Measurements from ENCODE around the gene DSG4. TPM values are rescaled to one million over a fixed set of nuclear protein-coding genes. Genes with fewer than 3 reads are reported as not detected.

Gene DSG4
- total and polyA plus RNA-seq, 9 of the 15 experiments (the other 6 are each of a cell fraction or from before 2014, with no cell fraction given), result not detected

DNA sequence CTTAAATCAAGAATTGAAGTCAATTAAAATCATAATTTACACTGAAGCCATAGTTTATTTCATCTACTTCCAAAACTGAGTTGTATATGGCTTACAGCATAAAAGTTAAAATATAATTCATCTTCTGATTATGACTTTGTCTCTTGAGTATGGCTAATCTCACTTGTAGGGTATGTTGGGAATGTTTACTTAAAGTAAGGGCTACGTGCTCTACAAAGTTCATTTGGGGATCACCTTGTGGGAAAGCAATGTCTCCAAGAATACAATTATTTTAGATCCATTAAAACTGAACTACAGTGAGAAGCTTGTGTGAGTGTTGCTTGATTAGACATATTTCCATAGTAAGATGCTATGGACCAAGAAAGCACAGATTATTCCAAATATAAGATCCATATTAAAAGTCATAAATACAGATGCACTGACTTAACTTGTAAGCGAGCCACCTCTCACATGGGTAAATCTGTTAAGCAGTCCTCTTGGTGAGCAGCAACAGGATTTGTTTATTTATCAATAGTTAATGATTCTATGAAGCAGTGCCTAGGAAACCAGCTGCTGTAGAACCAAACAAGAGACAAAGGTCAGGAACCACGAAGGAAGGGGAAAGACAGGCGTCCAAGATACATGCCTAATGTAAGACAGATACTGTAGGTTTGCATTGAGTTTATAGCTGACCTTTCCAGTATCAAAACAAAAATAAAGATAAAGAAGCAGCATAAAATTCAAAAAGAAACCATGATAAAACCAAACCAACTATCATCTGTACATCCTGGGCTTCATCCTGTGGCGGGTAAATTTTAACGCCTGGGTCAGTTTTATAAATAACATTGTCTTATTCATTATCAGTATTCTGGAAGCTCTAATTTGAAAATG lies 24.8 kb downstream of the DSG4 start:
- H3K27me3 ChIP-seq (ENCODE audit: control insufficient read depth in 2 of 2, insufficient read depth in 2 of 2, low read length in 2 of 2), result no peaks in the 10 kb centered on the region
- no peaks in the 10 kb centered on the region for H3K9me3 ChIP-seq (replicated peaks; ENCODE audit: control insufficient read depth, insufficient read depth, low read depth, low read length)
- in situ Hi-C loops (cut with MboI) (no loop called here), intact Hi-C loops (cut with micrococcal nuclease) (no loop called here)
- FAIRE-seq (no peak), ATAC-seq (no peak), DNase-seq (ENCODE audit: extremely low read depth in 1 of 4, low spot score in 3 of 4) (no peak)
- no peaks in the 10 kb centered on the region for H3K36me3 ChIP-seq (ENCODE audit: control insufficient read depth, insufficient read depth, low read length)
- H4K20me1 ChIP-seq (replicated peaks; ENCODE audit: control insufficient read depth, insufficient read depth, low read length), result no peaks in the 10 kb centered on the region
- H3K9me1 ChIP-seq (ENCODE audit: control insufficient read depth, insufficient read depth, low read length), result no peaks in the 10 kb centered on the region
- H3K4me3 ChIP-seq, result no peak overlapping the region
- ChIA-PET POLR2A (no interaction called here), CTCF (ENCODE audit: low intra/inter-chr PET ratio) (no interaction called here)
- no peak overlapping the region for H2AFZ ChIP-seq (ENCODE audit: low read depth, low read length)
- H3K79me2 ChIP-seq (ENCODE audit: control insufficient read depth, insufficient read depth, low read length), result no peaks in the 10 kb centered on the region
- no peak overlapping the region for H3K4me2 ChIP-seq (ENCODE audit: insufficient read depth, low read length)
- no TSS peak for BruUV-seq (replicated peaks)
- H3K4me1 ChIP-seq (replicated peaks in 1 of 2; ENCODE audit: control insufficient read depth in 2 of 2, insufficient read depth in 2 of 2, low read length in 2 of 2), result no peaks in the 10 kb centered on the region
- no peak overlapping the region for H3K9ac ChIP-seq (ENCODE audit: insufficient read depth in 1 of 2, low read depth in 2 of 2, low read length in 2 of 2)
- no peak overlapping the region for H3K27ac ChIP-seq (ENCODE audit: extremely low read depth, low read depth, low read length)
- 1% methylated on average over 6 of the region's 6 CpGs for WGBS (ENCODE audit: insufficient coverage, low coverage, missing lambda C conversion rate)
- TF ChIP-seq HLTF (IDR thresholded peaks at IDR 0.05), result no peak
- no peak for TF ChIP-seq CHD4 (IDR thresholded peaks at IDR 0.05; ENCODE audit: insufficient read depth, insufficient replicate concordance, low read depth, low read length, poor library complexity, severe bottlenecking)
- TF ChIP-seq ZNF561 (CRISPR knock-in tag; conservative IDR thresholded peaks at IDR 0.05), result no peak
- TF ChIP-seq YBX1 (IDR thresholded peaks at IDR 0.05), result no peak
- TF ChIP-seq HSF4 (CRISPR knock-in tag; IDR thresholded peaks at IDR 0.05; ENCODE audit: borderline replicate concordance), result no peak
- TF ChIP-seq, protein P1, sequence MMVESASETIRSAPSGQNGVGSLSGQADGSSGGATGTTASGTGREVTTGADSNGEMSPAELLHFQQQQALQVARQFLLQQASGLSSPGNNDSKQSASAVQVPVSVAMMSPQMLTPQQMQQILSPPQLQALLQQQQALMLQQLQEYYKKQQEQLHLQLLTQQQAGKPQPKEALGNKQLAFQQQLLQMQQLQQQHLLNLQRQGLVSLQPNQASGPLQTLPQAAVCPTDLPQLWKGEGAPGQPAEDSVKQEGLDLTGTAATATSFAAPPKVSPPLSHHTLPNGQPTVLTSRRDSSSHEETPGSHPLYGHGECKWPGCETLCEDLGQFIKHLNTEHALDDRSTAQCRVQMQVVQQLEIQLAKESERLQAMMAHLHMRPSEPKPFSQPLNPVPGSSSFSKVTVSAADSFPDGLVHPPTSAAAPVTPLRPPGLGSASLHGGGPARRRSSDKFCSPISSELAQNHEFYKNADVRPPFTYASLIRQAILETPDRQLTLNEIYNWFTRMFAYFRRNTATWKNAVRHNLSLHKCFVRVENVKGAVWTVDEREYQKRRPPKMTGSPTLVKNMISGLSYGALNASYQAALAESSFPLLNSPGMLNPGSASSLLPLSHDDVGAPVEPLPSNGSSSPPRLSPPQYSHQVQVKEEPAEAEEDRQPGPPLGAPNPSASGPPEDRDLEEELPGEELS (CRISPR knock-in tag; IDR thresholded peaks at IDR 0.05; ENCODE audit: borderline replicate concordance), result no peak
- TF ChIP-seq ZZZ3 (IDR thresholded peaks at IDR 0.05), result no peak
- TF ChIP-seq, protein P2, sequence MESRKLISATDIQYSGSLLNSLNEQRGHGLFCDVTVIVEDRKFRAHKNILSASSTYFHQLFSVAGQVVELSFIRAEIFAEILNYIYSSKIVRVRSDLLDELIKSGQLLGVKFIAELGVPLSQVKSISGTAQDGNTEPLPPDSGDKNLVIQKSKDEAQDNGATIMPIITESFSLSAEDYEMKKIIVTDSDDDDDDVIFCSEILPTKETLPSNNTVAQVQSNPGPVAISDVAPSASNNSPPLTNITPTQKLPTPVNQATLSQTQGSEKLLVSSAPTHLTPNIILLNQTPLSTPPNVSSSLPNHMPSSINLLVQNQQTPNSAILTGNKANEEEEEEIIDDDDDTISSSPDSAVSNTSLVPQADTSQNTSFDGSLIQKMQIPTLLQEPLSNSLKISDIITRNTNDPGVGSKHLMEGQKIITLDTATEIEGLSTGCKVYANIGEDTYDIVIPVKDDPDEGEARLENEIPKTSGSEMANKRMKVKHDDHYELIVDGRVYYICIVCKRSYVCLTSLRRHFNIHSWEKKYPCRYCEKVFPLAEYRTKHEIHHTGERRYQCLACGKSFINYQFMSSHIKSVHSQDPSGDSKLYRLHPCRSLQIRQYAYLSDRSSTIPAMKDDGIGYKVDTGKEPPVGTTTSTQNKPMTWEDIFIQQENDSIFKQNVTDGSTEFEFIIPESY (CRISPR knock-in tag; IDR thresholded peaks at IDR 0.05), result no peak
- no peak for TF ChIP-seq ZNF589 (CRISPR knock-in tag; IDR thresholded peaks at IDR 0.05; ENCODE audit: low read depth)
- TF ChIP-seq, protein P3, sequence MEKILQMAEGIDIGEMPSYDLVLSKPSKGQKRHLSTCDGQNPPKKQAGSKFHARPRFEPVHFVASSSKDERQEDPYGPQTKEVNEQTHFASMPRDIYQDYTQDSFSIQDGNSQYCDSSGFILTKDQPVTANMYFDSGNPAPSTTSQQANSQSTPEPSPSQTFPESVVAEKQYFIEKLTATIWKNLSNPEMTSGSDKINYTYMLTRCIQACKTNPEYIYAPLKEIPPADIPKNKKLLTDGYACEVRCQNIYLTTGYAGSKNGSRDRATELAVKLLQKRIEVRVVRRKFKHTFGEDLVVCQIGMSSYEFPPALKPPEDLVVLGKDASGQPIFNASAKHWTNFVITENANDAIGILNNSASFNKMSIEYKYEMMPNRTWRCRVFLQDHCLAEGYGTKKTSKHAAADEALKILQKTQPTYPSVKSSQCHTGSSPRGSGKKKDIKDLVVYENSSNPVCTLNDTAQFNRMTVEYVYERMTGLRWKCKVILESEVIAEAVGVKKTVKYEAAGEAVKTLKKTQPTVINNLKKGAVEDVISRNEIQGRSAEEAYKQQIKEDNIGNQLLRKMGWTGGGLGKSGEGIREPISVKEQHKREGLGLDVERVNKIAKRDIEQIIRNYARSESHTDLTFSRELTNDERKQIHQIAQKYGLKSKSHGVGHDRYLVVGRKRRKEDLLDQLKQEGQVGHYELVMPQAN (IDR thresholded peaks at IDR 0.05; ENCODE audit: borderline replicate concordance), result no peak
- no peak for TF ChIP-seq RUNX1 (IDR thresholded peaks at IDR 0.05; ENCODE audit: low read depth)
- no peak for TF ChIP-seq TCF3 (CRISPR knock-in tag; IDR thresholded peaks at IDR 0.05)
- no peak for TF ChIP-seq NR1H2 (CRISPR knock-in tag; IDR thresholded peaks at IDR 0.05)
- no peak for TF ChIP-seq JUND (IDR thresholded peaks at IDR 0.05; ENCODE audit: borderline replicate concordance, low read depth, low read length)
- no peak for TF ChIP-seq JUND (tag; IDR thresholded peaks at IDR 0.05; ENCODE audit: borderline replicate concordance, low read depth, low read length)
- TF ChIP-seq ZNF75A (CRISPR knock-in tag; IDR thresholded peaks at IDR 0.05), result no peak
- no peak for TF ChIP-seq PHB2 (IDR thresholded peaks at IDR 0.05; ENCODE audit: low read depth)
- no peak for TF ChIP-seq BHLHE40 (IDR thresholded peaks at IDR 0.05; ENCODE audit: low read length)

Data from K562 (cell line).